ENCODE data around the gene ASCC1.

- TF ChIP-seq HDAC2 (IDR thresholded peaks at IDR 0.05), result no peak
- TF ChIP-seq ZNF302 (CRISPR knock-in tag; IDR thresholded peaks at IDR 0.05), result no peak
- TF ChIP-seq SMC3 (IDR thresholded peaks at IDR 0.05), result no peak
- TF ChIP-seq NPAS2 (CRISPR knock-in tag; IDR thresholded peaks at IDR 0.05; ENCODE audit: borderline replicate concordance), result no peak
- TF ChIP-seq RCOR1 (IDR thresholded peaks at IDR 0.05; ENCODE audit: low read depth, low read length), result no peak
- TF ChIP-seq MAX (IDR thresholded peaks at IDR 0.05), result no peak
Measured at GRCh38 chr10:72067463-72068125, 148.5 kb downstream of the ASCC1 start.
